ENCODE results near the gene B3GAT1. TPM values are rescaled to one million over a fixed set of nuclear protein-coding genes. Genes with fewer than 3 reads are reported as not detected.
"Not testable (repeated sequence)": the region's sequence is repeated elsewhere in the genome, so short reads cannot be mapped to it uniquely, and the experiment has no call there.

B3GAT1 gene
- 150 TPM for polyA plus RNA-seq (2012; ENCODE audit: insufficient read depth, insufficient read length, low read depth)

- Histone ChIP-seq H3K27me3 (peaks cover 35% of the 10 kb centered on the region), H3K36me3 (no peaks in the 10 kb centered on the region), H3K9me3 (no peaks in the 10 kb centered on the region), H3K4me1 (peaks cover 30% of the 10 kb centered on the region), H3K4me3 (ENCODE audit: low read depth, low read length) (peak within 1 kb of the TSS; percentile 62)
- TF ChIP-seq CTCF (IDR thresholded peaks at IDR 0.05; ENCODE audit: low read depth, low read length): no peak
- peak; percentile 57 for DNase-seq
Observed at GRCh38 chr11:134412203-134413042, at the start of gene B3GAT1. TSS of gene B3GAT1 (minus strand) at chr11:134412242. CDS start at chr11:134387659, 24,583 bp downstream.

- Histone ChIP-seq H3K4me3 (ENCODE audit: low read depth, low read length) (no peak overlapping the region), H3K9me3 (no peaks in the 10 kb centered on the region), H3K27me3 (no peaks in the 10 kb centered on the region; the same call in 1 of the 2 replicates), H3K36me3 (no peaks in the 10 kb centered on the region), H3K4me1 (no peaks in the 10 kb centered on the region)
- TF ChIP-seq CTCF (IDR thresholded peaks at IDR 0.05; ENCODE audit: low read depth, low read length): no peak
- no peak for DNase-seq
Observed at GRCh38 chr11:134461621-134462020, 49.6 kb upstream of the B3GAT1 start.

- no peak for DNase-seq
- no peaks in the 10 kb centered on the region for H3K4me1 ChIP-seq
- no peaks in the 10 kb centered on the region; the same call in 1 of the 2 replicates for H3K27me3 ChIP-seq
- no peak for TF ChIP-seq CTCF (IDR thresholded peaks at IDR 0.05; ENCODE audit: low read depth, low read length)
- no peak overlapping the region for H3K4me3 ChIP-seq (ENCODE audit: low read depth, low read length)
- H3K36me3 ChIP-seq: no peaks in the 10 kb centered on the region
- no peaks in the 10 kb centered on the region for H3K9me3 ChIP-seq
Observed at GRCh38 chr11:134460881-134461280, 48.8 kb upstream of the B3GAT1 start.

- H3K36me3 ChIP-seq: no peaks in the 10 kb centered on the region
- no peak for DNase-seq
- no peaks in the 10 kb centered on the region for H3K4me1 ChIP-seq
- TF ChIP-seq CTCF (IDR thresholded peaks at IDR 0.05; ENCODE audit: low read depth, low read length): no peak
- H3K27me3 ChIP-seq: no peaks in the 10 kb centered on the region; the same call in 1 of the 2 replicates
- H3K4me3 ChIP-seq (ENCODE audit: low read depth, low read length): no peak overlapping the region
- no peaks in the 10 kb centered on the region; the same call in 1 of the 2 replicates for H3K9me3 ChIP-seq
Observed at GRCh38 chr11:134460062-134460561, 48.1 kb upstream of the B3GAT1 start.

GRCh38 chr11:134459246-134460061, 47.4 kb upstream of the B3GAT1 start:
- no peaks in the 10 kb centered on the region; the same call in 1 of the 2 replicates for H3K9me3 ChIP-seq
- no peaks in the 10 kb centered on the region; the same call in 1 of the 2 replicates for H3K27me3 ChIP-seq
- no peaks in the 10 kb centered on the region for H3K4me1 ChIP-seq
- no peak for DNase-seq
- no peaks in the 10 kb centered on the region for H3K36me3 ChIP-seq
- no peak for TF ChIP-seq CTCF (IDR thresholded peaks at IDR 0.05; ENCODE audit: low read depth, low read length)
- no peak overlapping the region for H3K4me3 ChIP-seq (ENCODE audit: low read depth, low read length)

- not testable (repeated sequence) for H3K27me3 ChIP-seq; H3K4me3 ChIP-seq (ENCODE audit: low read depth, low read length); DNase-seq; H3K4me1 ChIP-seq; H3K9me3 ChIP-seq; H3K36me3 ChIP-seq
Observed at GRCh38 chr11:134457411-134458007, 45.5 kb upstream of the B3GAT1 start.
